Measurements from ENCODE around the gene TAOK1. TPM values are rescaled to one million over a fixed set of nuclear protein-coding genes. Genes with fewer than 3 reads are reported as not detected.
A peak's percentile ranks its signal among the peaks of the same experiment; 100 is the strongest.

The TAOK1 gene
- total RNA-seq, 1 experiment from 2014 or later, result 87.7 TPM

DNA sequence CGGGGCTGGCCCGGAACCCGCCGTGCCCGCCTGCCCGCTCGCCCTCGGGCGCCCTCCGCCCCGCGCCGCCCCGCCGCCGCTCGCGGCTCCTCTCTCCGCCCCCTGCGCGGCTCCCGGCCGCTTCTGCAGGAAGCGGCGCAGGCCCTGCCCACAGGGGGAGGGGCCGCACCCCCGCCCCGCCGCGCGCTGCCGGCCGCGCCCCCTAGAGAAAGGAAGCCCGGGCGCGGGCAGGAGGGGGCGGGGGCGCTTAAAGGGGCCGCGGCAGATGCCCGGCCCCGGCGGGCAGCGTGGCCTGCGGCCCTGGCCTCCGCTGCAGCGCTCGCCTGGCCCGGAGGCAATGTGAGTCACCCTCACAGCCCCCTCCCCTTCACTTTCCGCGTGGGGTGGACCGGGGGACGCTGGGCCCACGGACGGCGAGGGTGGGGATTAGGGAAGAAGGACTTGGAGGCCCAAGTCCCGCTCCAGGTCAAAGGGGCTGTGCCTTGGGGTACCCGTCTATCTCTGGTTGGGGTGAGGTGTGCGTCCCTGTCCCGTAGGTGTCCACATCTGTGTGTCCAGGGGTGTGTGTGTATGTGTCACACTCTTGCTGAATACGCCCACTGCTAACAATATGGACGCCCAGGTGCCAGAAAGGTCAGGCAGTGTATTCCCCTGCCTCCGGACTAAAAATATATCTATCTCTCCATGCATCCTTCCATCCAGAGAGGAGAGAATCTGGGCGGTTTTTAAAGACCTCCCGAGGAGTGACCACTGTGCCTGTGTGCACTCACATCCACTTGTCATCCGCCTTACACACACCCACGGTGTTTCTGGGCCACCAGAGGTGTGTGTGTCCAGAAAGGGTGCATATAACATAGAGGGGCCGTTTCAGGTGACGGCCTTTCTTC is 199.6 kb downstream of the TAOK1 start, which contains the start of gene GIT1:
Gene GIT1, minus strand, starts transcription at position 125 of the 887 bp plus-strand sequence. CDS start 270 bp downstream, outside the sequence.
- Histone ChIP-seq H3K9me3 (no peaks in the 10 kb centered on the region), H3K4me3 (ENCODE audit: low read depth, low read length) (peak within 1 kb of the TSS; percentile 88), H3K4me1 (peaks cover 35% of the 10 kb centered on the region), H3K27me3 (replicated peaks; ENCODE audit: control insufficient read depth, insufficient read depth, low read length) (no peaks in the 10 kb centered on the region), H3K36me3 (ENCODE audit: control insufficient read depth, insufficient read depth, low read length) (0 out of 2 replicates have a peak, but pooled peaks cover 1% of the 10 kb centered on the region)
- H3K9me3 Mint-ChIP-seq (ENCODE audit: unreplicated experiment), result no peaks in the 10 kb centered on the region
- TF ChIP-seq, protein P1, sequence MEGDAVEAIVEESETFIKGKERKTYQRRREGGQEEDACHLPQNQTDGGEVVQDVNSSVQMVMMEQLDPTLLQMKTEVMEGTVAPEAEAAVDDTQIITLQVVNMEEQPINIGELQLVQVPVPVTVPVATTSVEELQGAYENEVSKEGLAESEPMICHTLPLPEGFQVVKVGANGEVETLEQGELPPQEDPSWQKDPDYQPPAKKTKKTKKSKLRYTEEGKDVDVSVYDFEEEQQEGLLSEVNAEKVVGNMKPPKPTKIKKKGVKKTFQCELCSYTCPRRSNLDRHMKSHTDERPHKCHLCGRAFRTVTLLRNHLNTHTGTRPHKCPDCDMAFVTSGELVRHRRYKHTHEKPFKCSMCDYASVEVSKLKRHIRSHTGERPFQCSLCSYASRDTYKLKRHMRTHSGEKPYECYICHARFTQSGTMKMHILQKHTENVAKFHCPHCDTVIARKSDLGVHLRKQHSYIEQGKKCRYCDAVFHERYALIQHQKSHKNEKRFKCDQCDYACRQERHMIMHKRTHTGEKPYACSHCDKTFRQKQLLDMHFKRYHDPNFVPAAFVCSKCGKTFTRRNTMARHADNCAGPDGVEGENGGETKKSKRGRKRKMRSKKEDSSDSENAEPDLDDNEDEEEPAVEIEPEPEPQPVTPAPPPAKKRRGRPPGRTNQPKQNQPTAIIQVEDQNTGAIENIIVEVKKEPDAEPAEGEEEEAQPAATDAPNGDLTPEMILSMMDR (IDR thresholded peaks at IDR 0.05; ENCODE audit: insufficient read depth in 1 of 2, low read depth in 1 of 2, low read length in 1 of 2, severe bottlenecking in 1 of 2, unreplicated experiment in 1 of 2), result no peak
- intact Hi-C loops (cut with micrococcal nuclease; ENCODE audit: unreplicated experiment), result loop anchor here (2.0 to 10.0 kb wide), 4 partner anchors 15 to 297 kb away; partner anchors contain the start of gene NUFIP2
- no peaks in the 10 kb centered on the region for H3K27me3 Mint-ChIP-seq (ENCODE audit: insufficient read depth, unreplicated experiment)
- peak; percentile 81 to 92 for DNase-seq
- H3K36me3 Mint-ChIP-seq (ENCODE audit: insufficient read depth, unreplicated experiment), result peaks cover 8% of the 10 kb centered on the region
- POLR2A ChIA-PET, result no interaction called here
- peak within 1 kb of the TSS; percentile 72 for H3K27ac Mint-ChIP-seq (ENCODE audit: unreplicated experiment)
- peak within 1 kb of the TSS; percentile 86 for H3K4me3 Mint-ChIP-seq (ENCODE audit: unreplicated experiment)
- H3K4me1 Mint-ChIP-seq (ENCODE audit: low read depth, unreplicated experiment), result no peaks in the 10 kb centered on the region
- no TSS peak for BruUV-seq (replicated peaks)
- CTCF ChIA-PET, result interaction anchor here (1.5 to 5.0 kb wide), 4 partner anchors 23 to 220 kb away, joined by 4 to 69 read pairs (median 17); partner anchors contain the start of genes ABHD15 and TP53I13

DNA sequence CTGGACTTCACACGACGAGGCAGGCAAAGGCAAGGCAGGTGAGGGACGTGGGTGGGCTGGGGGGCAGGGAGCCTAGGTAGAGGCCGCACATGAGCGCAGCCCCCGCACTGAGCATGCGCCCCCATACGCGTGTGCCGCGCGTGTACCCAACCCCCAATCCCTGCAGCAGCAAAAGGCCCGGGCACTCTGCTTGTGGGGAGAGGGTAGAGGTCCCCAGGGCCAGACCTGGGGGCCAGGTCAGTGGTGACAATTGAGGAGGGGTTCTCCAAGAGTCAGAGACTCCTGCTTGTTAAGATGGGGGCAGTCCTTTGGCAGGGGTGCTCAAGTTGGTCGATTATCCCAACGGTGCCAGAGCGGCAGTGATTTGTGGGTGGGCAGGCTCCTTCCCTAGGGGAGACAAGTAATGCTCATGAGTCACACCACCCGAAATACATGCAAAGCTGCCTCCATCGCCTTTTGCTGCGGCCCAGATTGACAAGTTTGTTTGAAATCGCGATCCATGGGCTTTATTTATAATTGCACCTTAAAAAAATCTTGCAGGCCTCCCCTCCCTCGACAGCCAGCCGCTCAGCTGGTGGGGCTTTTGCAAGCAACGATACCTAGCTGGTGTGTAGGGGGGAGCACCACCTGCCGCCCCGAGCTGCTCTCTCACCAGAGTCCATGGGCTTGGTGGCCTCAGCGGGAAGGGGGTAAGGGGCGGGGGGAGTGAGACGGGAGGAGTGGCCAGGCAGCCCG is 200.4 kb downstream of the TAOK1 start:
- TF ChIP-seq, protein P1 (IDR thresholded peaks at IDR 0.05; ENCODE audit: insufficient read depth in 1 of 2, low read depth in 1 of 2, low read length in 1 of 2, severe bottlenecking in 1 of 2, unreplicated experiment in 1 of 2), result no peak
- Histone ChIP-seq H3K36me3 (ENCODE audit: control insufficient read depth, insufficient read depth, low read length) (no peaks in the 10 kb centered on the region), H3K27me3 (replicated peaks; ENCODE audit: control insufficient read depth, insufficient read depth, low read length) (no peaks in the 10 kb centered on the region), H3K9me3 (no peaks in the 10 kb centered on the region), H3K4me1 (peaks cover 39% of the 10 kb centered on the region), H3K4me3 (ENCODE audit: low read depth, low read length) (peak overlapping the region; percentile 56)
- no peak overlapping the region for H3K27ac Mint-ChIP-seq (ENCODE audit: unreplicated experiment)
- CTCF ChIA-PET, result interaction anchor here (0.5 to 5.0 kb wide), 18 partner anchors 10 to 1706 kb away, joined by 3 to 69 read pairs (median 4); partner anchors contain the start of genes ABHD15, MYO18A and TP53I13
- H3K27me3 Mint-ChIP-seq (ENCODE audit: insufficient read depth, unreplicated experiment), result no peaks in the 10 kb centered on the region
- peak overlapping the region; percentile 86 for H3K4me3 Mint-ChIP-seq (ENCODE audit: unreplicated experiment)
- H3K4me1 Mint-ChIP-seq (ENCODE audit: low read depth, unreplicated experiment), result no peaks in the 10 kb centered on the region
- peaks cover 8% of the 10 kb centered on the region for H3K36me3 Mint-ChIP-seq (ENCODE audit: insufficient read depth, unreplicated experiment)
- POLR2A ChIA-PET, result interaction anchor here (0.6 kb wide), 3 partner anchors 16 to 83 kb away, joined by 3 to 9 read pairs (median 3); no protein-coding TSS in a partner anchor
- no peaks in the 10 kb centered on the region for H3K9me3 Mint-ChIP-seq (ENCODE audit: unreplicated experiment)
- no TSS peak for BruUV-seq (replicated peaks)
- no peak for DNase-seq
- intact Hi-C loops (cut with micrococcal nuclease; ENCODE audit: unreplicated experiment), result loop anchor here (1.0 to 10.0 kb wide), 6 partner anchors 10 to 298 kb away; partner anchors contain the start of genes NUFIP2 and TP53I13
